Omental fat pad (tissue), 4 donors: ENCODE data around the gene FNDC8. TPM values are rescaled to one million over a fixed set of nuclear protein-coding genes. Genes with fewer than 3 reads are reported as not detected.
"Not testable (repeated sequence)": the region's sequence is repeated elsewhere in the genome, so short reads cannot be mapped to it uniquely, and the experiment has no call there.

ENCODE experiments used
- ATAC-seq: fragments of 150-250 bp; one replicate; pipeline ENCODE4 v1.9.1; 2016; ENCODE audit warnings: mild to moderate bottlenecking, moderate library complexity; ENCODE audit not compliant: low FRiP score
- DNase-seq: peaks from one replicate; pipeline ENCODE4 v3.0.0-alpha.2; 2019; ENCODE audit warnings: low spot score
- CTCF ChIP-seq, 3 donors: fragments of 450-650 bp; IDR thresholded peaks; one replicate each; pipeline ENCODE4 v1.5.1; 2016 to 2017; ENCODE audit warnings: antibody characterized with exemption in 3 of 3, mild to moderate bottlenecking in 3 of 3, moderate library complexity in 2 of 3
- total RNA-seq, 4 donors: library from RNA; depleted of rRNA; stranded (reverse); fragments of >200 nt; gene quantifications; one replicate each; pipeline ENCODE4 v1.1.0, GENCODE V29; 2016

The FNDC8 gene
- total RNA-seq, 4 donors from 2014 or later = not detected

- ATAC-seq = no peak
- no peak for DNase-seq
- TF ChIP-seq CTCF (IDR thresholded peaks at IDR 0.05) = no peak
Measured at GRCh38 chr17:35097776-35098175, 23.6 kb upstream of the FNDC8 start.

- no peak for TF ChIP-seq CTCF (IDR thresholded peaks at IDR 0.05)
- no peak for ATAC-seq
- DNase-seq = no peak
Measured at GRCh38 chr17:35099908-35100307, 21.5 kb upstream of the FNDC8 start.

GRCh38 chr17:35101036-35101435 lies 20.4 kb upstream of the FNDC8 start:
- ATAC-seq (no peak), DNase-seq (no peak)
- no peak for TF ChIP-seq CTCF (IDR thresholded peaks at IDR 0.05)

- ATAC-seq (no peak), DNase-seq (no peak)
Measured at GRCh38 chr17:35101725-35102124, 19.7 kb upstream of the FNDC8 start.

GRCh38 chr17:35103271-35103670 lies 18.1 kb upstream of the FNDC8 start:
- no peak for ATAC-seq
- no peak for TF ChIP-seq CTCF (IDR thresholded peaks at IDR 0.05)
- DNase-seq = no peak

More at GRCh38 chr17:35101725-35102124, 19.7 kb upstream of the FNDC8 start:
- TF ChIP-seq CTCF (IDR thresholded peaks at IDR 0.05) = no peak

GRCh38 chr17:35104844-35105450 lies 16.5 kb upstream of the FNDC8 start:
- DNase-seq (no peak), ATAC-seq (no peak)
- TF ChIP-seq CTCF (IDR thresholded peaks at IDR 0.05) = no peak

GRCh38 chr17:35110791-35111190 lies 10.6 kb upstream of the FNDC8 start:
- not testable (repeated sequence) for ATAC-seq, DNase-seq
